Measurements from ENCODE around the gene CATSPER1. TPM values are rescaled to one million over a fixed set of nuclear protein-coding genes. Genes with fewer than 3 reads are reported as not detected.

The CATSPER1 gene
- total RNA-seq, 1 experiment from 2014 or later = 2.4 TPM

- TF ChIP-seq REST (IDR thresholded peaks at IDR 0.05; ENCODE audit: low read depth) (no peak), EGR1 (IDR thresholded peaks at IDR 0.05; ENCODE audit: low read depth) (no peak), ZBTB33 (IDR thresholded peaks at IDR 0.05; ENCODE audit: extremely low read depth, insufficient replicate concordance, low read length) (no peak)
Measured at GRCh38 chr11:66056501-66056900, 30.2 kb upstream of the CATSPER1 start (continued).

GRCh38 chr11:66055021-66055420 lies 28.7 kb upstream of the CATSPER1 start:
- Histone ChIP-seq H3K79me2 (ENCODE audit: insufficient read depth, low read length) (peaks cover 51% of the 10 kb centered on the region), H2AFZ (ENCODE audit: low read depth, low read length, poor library complexity, severe bottlenecking) (no peak overlapping the region), H3K27me3 (ENCODE audit: insufficient read depth, low read length) (no peaks in the 10 kb centered on the region), H3K4me3 (replicated peaks in 1 of 2; ENCODE audit: low read depth in 1 of 2, low read length in 2 of 2) (no peak overlapping the region), H3K9me3 (ENCODE audit: control insufficient read depth in 1 of 2, insufficient read depth in 1 of 2, low read depth in 1 of 2, low read length in 2 of 2) (no peaks in the 10 kb centered on the region), H3K4me2 (ENCODE audit: low read length) (no peak overlapping the region), H3K36me3 (ENCODE audit: control insufficient read depth in 1 of 2, insufficient read depth in 2 of 2, low read length in 2 of 2) (peaks cover 48 to 51% of the 10 kb centered on the region in 2 experiments), H3K9me2 (ENCODE audit: insufficient read depth) (no peaks in the 10 kb centered on the region), H3K4me1 (ENCODE audit: control insufficient read depth in 1 of 2, insufficient read depth in 2 of 2, low read length in 2 of 2) (peaks cover 15 to 21% of the 10 kb centered on the region in 2 experiments), H3K27ac (ENCODE audit: low read depth, low read length) (no peak overlapping the region), H3K9ac (ENCODE audit: low read length) (no peak overlapping the region), H4K20me1 (ENCODE audit: insufficient read depth) (no peaks in the 10 kb centered on the region)
- intact Hi-C loops (cut with micrococcal nuclease) = no loop called here
- BruUV-seq (replicated peaks) = no TSS peak
- POLR2A ChIA-PET = no interaction called here
- DNase-seq (ENCODE audit: low read depth, low spot score) (no peak), ATAC-seq (no peak)
- CTCF ChIA-PET = interaction anchor here (2.3 kb wide), 1 partner anchor 13 kb away, joined by 8 read pairs; no protein-coding TSS in a partner anchor
- RAD21 ChIA-PET (ENCODE audit: low non-redundant PET in 1 of 2, low total read pairs in 2 of 2, uncharacterized antibody in 2 of 2, unreplicated experiment in 2 of 2) = no interaction called here
- no peak for TF ChIP-seq CBX3 (IDR thresholded peaks at IDR 0.05; ENCODE audit: low read depth)

Measured in HCT116 (cell line).